Colonic mucosa (tissue), 4 donors: ENCODE results near the gene A2ML1. TPM values are rescaled to one million over a fixed set of nuclear protein-coding genes. Genes with fewer than 3 reads are reported as not detected.

Source experiments
- DNase-seq: peaks from one replicate; pipeline ENCODE4 v3.0.0-alpha.2; 2020
- H3K27ac ChIP-seq: fragments of 200-600 bp; one replicate; pipeline ENCODE4 v1.8.0; 2021
- H3K27me3 ChIP-seq: fragments of 200-600 bp; one replicate; pipeline ENCODE4 v1.8.0; 2021
- H3K36me3 ChIP-seq: fragments of 200-600 bp; one replicate; pipeline ENCODE4 v1.8.0; 2021
- H3K4me1 ChIP-seq: fragments of 200-600 bp; one replicate; pipeline ENCODE4 v1.8.0; 2021; ENCODE audit warnings: mild to moderate bottlenecking
- H3K4me3 ChIP-seq: fragments of 200-600 bp; one replicate; pipeline ENCODE4 v1.8.0; 2021
- H3K9ac ChIP-seq, 2 donors: one replicate each; pipeline ENCODE4 v1.7.0; 2013; ENCODE audit warnings: control low read depth in 2 of 2, low read depth in 2 of 2, low read length in 2 of 2
- H3K9me3 ChIP-seq: fragments of 200-600 bp; one replicate; pipeline ENCODE4 v1.8.0; 2021
- intact Hi-C: fragments of 100-400 bp; cut with DNase I; formaldehyde crosslinking; loops from one replicate; pipeline ENCODE4 v1.14.1; 2022
- total RNA-seq, 2 donors: library from RNA; stranded (reverse); fragmentation: NEBNext Ultra II Directional in 1 of 2; extraction: Animal tissue kit (Norgen Biotek cat#: 25700) in 1 of 2; gene quantifications; one replicate each; pipeline ENCODE4 v1.2.1, GENCODE V29; 2021
- TF ChIP-seq, protein P1 (sequence below): fragments of 200-600 bp; IDR thresholded peaks from one replicate; pipeline ENCODE4 v1.8.0; 2022; ENCODE audit warnings: antibody characterized with exemption, mild to moderate bottlenecking
- donor health status: healthy.
- donor health status: DM: no; HTN: no; CAD: no.
- donor health status: DM: no; HTN: no; CAD: no.

A2ML1 gene
- total RNA-seq, 2 donors from 2014 or later: not detected

DNA sequence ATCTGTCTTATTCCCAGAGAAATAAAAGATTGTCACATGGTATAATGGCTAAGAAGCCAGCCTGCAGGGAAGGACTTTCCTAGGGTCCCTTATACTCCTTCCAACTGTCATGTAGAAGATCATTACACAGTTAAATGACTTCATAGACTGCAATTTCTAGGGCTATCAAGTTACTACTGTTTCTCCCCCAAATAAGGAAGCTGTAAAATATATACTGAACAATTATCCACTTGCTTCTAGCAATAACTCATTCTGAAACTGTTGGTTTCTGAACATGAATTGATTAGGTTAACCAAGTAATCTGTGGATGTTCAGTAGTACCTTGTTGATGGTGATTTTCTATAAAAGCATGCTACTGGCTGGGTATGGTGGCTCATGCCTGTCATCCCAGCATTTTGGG, 44.6 kb downstream of the A2ML1 start:
- H3K4me3 ChIP-seq: no peak overlapping the region
- no peak overlapping the region for H3K9ac ChIP-seq
- intact Hi-C loops: no loop called here
- TF ChIP-seq, protein P1, sequence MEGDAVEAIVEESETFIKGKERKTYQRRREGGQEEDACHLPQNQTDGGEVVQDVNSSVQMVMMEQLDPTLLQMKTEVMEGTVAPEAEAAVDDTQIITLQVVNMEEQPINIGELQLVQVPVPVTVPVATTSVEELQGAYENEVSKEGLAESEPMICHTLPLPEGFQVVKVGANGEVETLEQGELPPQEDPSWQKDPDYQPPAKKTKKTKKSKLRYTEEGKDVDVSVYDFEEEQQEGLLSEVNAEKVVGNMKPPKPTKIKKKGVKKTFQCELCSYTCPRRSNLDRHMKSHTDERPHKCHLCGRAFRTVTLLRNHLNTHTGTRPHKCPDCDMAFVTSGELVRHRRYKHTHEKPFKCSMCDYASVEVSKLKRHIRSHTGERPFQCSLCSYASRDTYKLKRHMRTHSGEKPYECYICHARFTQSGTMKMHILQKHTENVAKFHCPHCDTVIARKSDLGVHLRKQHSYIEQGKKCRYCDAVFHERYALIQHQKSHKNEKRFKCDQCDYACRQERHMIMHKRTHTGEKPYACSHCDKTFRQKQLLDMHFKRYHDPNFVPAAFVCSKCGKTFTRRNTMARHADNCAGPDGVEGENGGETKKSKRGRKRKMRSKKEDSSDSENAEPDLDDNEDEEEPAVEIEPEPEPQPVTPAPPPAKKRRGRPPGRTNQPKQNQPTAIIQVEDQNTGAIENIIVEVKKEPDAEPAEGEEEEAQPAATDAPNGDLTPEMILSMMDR: no peak
- no peaks in the 10 kb centered on the region for H3K27me3 ChIP-seq
- no peak for DNase-seq
- no peaks in the 10 kb centered on the region for H3K36me3 ChIP-seq
- H3K9me3 ChIP-seq: no peaks in the 10 kb centered on the region
- no peaks in the 10 kb centered on the region for H3K4me1 ChIP-seq
- H3K27ac ChIP-seq: no peak overlapping the region

DNA sequence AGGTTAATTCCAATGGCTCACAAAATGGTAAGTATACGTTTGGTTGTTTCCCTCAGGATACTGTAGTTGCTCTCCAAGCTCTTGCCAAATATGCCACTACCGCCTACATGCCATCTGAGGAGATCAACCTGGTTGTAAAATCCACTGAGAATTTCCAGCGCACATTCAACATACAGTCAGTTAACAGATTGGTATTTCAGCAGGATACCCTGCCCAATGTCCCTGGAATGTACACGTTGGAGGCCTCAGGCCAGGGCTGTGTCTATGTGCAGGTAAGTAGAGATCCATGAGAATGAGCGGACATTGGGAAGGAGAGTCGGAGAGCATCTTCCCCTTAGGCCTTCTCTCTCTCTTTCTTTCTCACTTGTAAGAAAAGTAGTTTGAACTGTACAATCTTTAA, 45.4 kb downstream of the A2ML1 start:
- TF ChIP-seq, protein P1: no peak
- H3K9ac ChIP-seq: no peak overlapping the region
- no peaks in the 10 kb centered on the region for H3K36me3 ChIP-seq
- no peak for DNase-seq
- H3K9me3 ChIP-seq: no peaks in the 10 kb centered on the region
- H3K27me3 ChIP-seq: no peaks in the 10 kb centered on the region
- no peak overlapping the region for H3K4me3 ChIP-seq
- intact Hi-C loops: no loop called here
- H3K4me1 ChIP-seq: no peaks in the 10 kb centered on the region
- no peak overlapping the region for H3K27ac ChIP-seq

DNA sequence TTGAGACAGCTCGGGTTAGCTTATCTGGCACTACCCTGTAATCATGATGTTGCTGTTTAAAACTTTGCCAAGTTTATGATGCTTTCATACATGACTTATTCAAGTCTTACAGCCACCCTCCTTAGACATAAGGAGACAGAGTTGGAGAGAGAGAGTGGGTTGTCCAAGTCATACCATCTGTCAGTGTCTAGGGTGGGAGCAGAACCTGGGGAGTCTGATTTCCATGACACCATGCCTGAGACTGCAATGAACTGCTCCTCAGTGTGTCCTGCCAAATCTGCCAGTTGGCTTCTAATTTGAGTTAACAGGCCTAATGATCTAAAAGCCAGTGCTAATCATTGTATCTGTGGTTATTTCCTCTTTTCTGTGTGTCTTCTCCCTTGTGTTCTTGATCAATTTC, 48.2 kb downstream of the A2ML1 start:
- H3K27ac ChIP-seq: no peak overlapping the region
- H3K36me3 ChIP-seq: no peaks in the 10 kb centered on the region
- intact Hi-C loops: no loop called here
- TF ChIP-seq, protein P1: no peak
- H3K9me3 ChIP-seq: no peaks in the 10 kb centered on the region
- no peak overlapping the region for H3K9ac ChIP-seq
- H3K4me1 ChIP-seq: no peaks in the 10 kb centered on the region
- no peak overlapping the region for H3K4me3 ChIP-seq
- no peak for DNase-seq
- H3K27me3 ChIP-seq: no peaks in the 10 kb centered on the region

DNA sequence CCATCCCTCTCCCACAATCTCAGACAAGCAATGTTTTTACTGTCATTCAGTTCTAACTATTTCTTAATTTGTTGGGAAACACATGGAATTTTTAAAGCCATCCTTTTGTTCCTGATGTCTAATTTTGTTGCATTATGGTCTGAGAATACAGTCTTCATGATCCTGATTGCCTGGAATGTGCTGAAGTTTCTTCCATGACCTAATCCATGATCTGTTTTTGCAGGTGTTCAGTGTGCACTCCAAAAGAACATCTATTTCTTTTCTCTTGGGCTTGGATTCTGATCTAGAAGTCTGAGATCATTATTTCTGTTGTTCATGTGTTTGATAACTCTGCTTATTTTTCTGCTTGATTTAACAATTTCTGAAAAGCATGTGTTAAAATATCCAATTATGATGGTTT, 48.6 kb downstream of the A2ML1 start:
- H3K4me1 ChIP-seq: no peaks in the 10 kb centered on the region
- no peaks in the 10 kb centered on the region for H3K36me3 ChIP-seq
- H3K4me3 ChIP-seq: no peak overlapping the region
- no peak for DNase-seq
- TF ChIP-seq, protein P1: no peak
- H3K9ac ChIP-seq: no peak overlapping the region
- no peaks in the 10 kb centered on the region for H3K27me3 ChIP-seq
- intact Hi-C loops: no loop called here
- no peaks in the 10 kb centered on the region for H3K9me3 ChIP-seq
- H3K27ac ChIP-seq: no peak overlapping the region

DNA sequence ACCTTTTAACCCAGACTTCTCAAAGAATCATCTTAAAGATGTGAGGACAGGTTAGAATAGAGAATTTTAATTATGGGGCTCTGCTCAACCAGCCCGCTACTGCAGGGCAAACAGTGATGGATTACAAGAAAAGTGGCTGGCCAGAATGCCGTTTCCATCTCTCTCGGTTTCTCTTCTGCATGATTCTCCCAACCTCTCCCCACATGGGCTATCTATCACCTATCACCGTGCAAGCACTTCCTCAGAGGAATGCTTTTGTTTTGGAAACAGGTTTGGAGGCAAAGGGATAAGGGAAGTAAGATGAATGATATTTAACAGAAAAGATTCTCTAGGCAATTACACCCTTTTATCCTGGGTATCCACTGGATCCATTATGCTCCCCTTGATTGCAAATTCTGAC, 54.5 kb downstream of the A2ML1 start:
- no peak overlapping the region for H3K4me3 ChIP-seq
- no peaks in the 10 kb centered on the region for H3K4me1 ChIP-seq
- intact Hi-C loops: no loop called here
- no peaks in the 10 kb centered on the region for H3K36me3 ChIP-seq
- H3K27me3 ChIP-seq: no peaks in the 10 kb centered on the region
- no peak overlapping the region for H3K9ac ChIP-seq
- H3K27ac ChIP-seq: no peak overlapping the region
- H3K9me3 ChIP-seq: no peaks in the 10 kb centered on the region
- DNase-seq: no peak
- TF ChIP-seq, protein P1: no peak
